K562 (cell line): ENCODE measurements around the gene BMP6. TPM values are rescaled to one million over a fixed set of nuclear protein-coding genes. Genes with fewer than 3 reads are reported as not detected.

Experiments
- ATAC-seq: fragments of 200-7000 bp; cut with Tn5 transposase; 3 replicates; pipeline ENCODE4 v1.9.1; 2020; ENCODE audit warnings: moderate library complexity
- BruUV-seq: library from RNA; stranded (reverse); fragments of 400-500 nt; replicated peaks from 2 replicates; lab custom pipeline; 2021; lab: Mats Ljungman, UMichigan
- CTCF ChIA-PET: fragments of 300-600 bp; formaldehyde crosslinking; extraction: SDS; loops from one replicate; lab custom pipeline; 2021; ENCODE audit warnings: low intra/inter-chr PET ratio; lab: Yijun Ruan, JAX
- POLR2A ChIA-PET: fragments of 300-600, 350-650 bp; sonication (Branson Sonifier 250); formaldehyde crosslinking; extraction: SDS; loops from one replicate; lab custom pipeline; 2021; ENCODE audit warnings: antibody characterized with exemption, inconsistent platforms; lab: Yijun Ruan, JAX
- DNase-seq, 4 experiments: peaks; one replicate each; pipeline versions ENCODE4 v3.0.0 to v3.0.0-alpha.2; 2011 to 2018; ENCODE audit warnings: low spot score in 3 of 4, mixed read lengths in 3 of 4; ENCODE audit errors: extremely low read depth in 1 of 4
- FAIRE-seq: peaks from 2 replicates; lab custom pipeline; 2011; peaks lifted over from hg19 to GRCh38; lab: Jason Lieb, UNC
- H2AFZ ChIP-seq: 2 replicates; pipeline ENCODE4 v1.6.0; 2011; ENCODE audit warnings: low read depth, low read length, control low read depth, inconsistent platforms
- H3K27ac ChIP-seq: fragments of 200-600 bp; 3 replicates; pipeline ENCODE4 v1.8.0; 2011; ENCODE audit warnings: low read depth, mild to moderate bottlenecking, control low read depth, inconsistent platforms, low read length, moderate library complexity, mixed read lengths; ENCODE audit errors: extremely low read depth
- H3K27me3 ChIP-seq, 2 experiments: fragments of 300-600 bp in 1 of 2; 2 replicates in 1 of 2; 3 replicates in 1 of 2; pipeline versions ENCODE4 v1.6.0 to v1.8.0; 2011; ENCODE audit warnings: inconsistent platforms in 2 of 2, low read length in 2 of 2, mild to moderate bottlenecking in 1 of 2, mixed read lengths in 1 of 2, moderate library complexity in 1 of 2; ENCODE audit not compliant: control insufficient read depth in 2 of 2, insufficient read depth in 2 of 2
- H3K36me3 ChIP-seq: fragments of 300-600 bp; 3 replicates; pipeline ENCODE4 v1.8.0; 2011; ENCODE audit warnings: mild to moderate bottlenecking, low read length, inconsistent platforms; ENCODE audit not compliant: control insufficient read depth, insufficient read depth
- H3K4me1 ChIP-seq, 2 experiments: fragments of 200-600 bp in 1 of 2; replicated peaks in 1 of 2; 2 replicates in 1 of 2; 3 replicates in 1 of 2; pipeline versions ENCODE4 v1.5.1 to v1.8.0; 2011; ENCODE audit warnings: inconsistent platforms in 2 of 2, low read length in 2 of 2, mild to moderate bottlenecking in 1 of 2, mixed read lengths in 1 of 2, moderate library complexity in 1 of 2; ENCODE audit not compliant: control insufficient read depth in 2 of 2, insufficient read depth in 2 of 2
- H3K4me2 ChIP-seq: 2 replicates; pipeline ENCODE4 v1.6.1; 2011; ENCODE audit warnings: low read length, control low read depth, inconsistent platforms, mixed read lengths; ENCODE audit not compliant: insufficient read depth
- H3K4me3 ChIP-seq: fragments of 200-600 bp; sonication (generic), shearing (Covaris generic); 2 replicates; pipeline ENCODE4 v1.5.1; 2016; ENCODE audit warnings: control low read depth, inconsistent platforms
- H3K79me2 ChIP-seq: fragments of 200-600 bp; 3 replicates; pipeline ENCODE4 v1.8.0; 2011; ENCODE audit warnings: low read length, inconsistent platforms; ENCODE audit not compliant: control insufficient read depth, insufficient read depth
- H3K9ac ChIP-seq, 2 experiments: 2 replicates each; pipeline versions ENCODE4 v1.6.0 to v1.6.1; 2011; ENCODE audit warnings: low read depth in 2 of 2, low read length in 2 of 2, control low read depth in 1 of 2, inconsistent platforms in 1 of 2, mild to moderate bottlenecking in 1 of 2, mixed read lengths in 1 of 2; ENCODE audit not compliant: insufficient read depth in 1 of 2
- H3K9me1 ChIP-seq: one replicate; pipeline ENCODE4 v1.6.0; 2011; ENCODE audit warnings: inconsistent platforms, mild to moderate bottlenecking, low read length, moderate library complexity; ENCODE audit not compliant: control insufficient read depth, insufficient read depth
- H3K9me3 ChIP-seq: replicated peaks from 2 replicates; pipeline ENCODE4 v1.5.1; 2011; ENCODE audit warnings: low read depth, low read length, inconsistent platforms; ENCODE audit not compliant: control insufficient read depth, insufficient read depth
- H4K20me1 ChIP-seq: replicated peaks from 2 replicates; pipeline ENCODE4 v1.6.1; 2011; ENCODE audit warnings: low read length, inconsistent platforms, mixed read lengths; ENCODE audit not compliant: control insufficient read depth, insufficient read depth
- BHLHE40 ChIP-seq: IDR thresholded peaks from 2 replicates; pipeline ENCODE4 v1.6.1; 2011; ENCODE audit warnings: low read length, improper control_type of control experiment
- ETV1 ChIP-seq: fragments of 450-650 bp; conservative IDR thresholded peaks from 2 replicates; pipeline ENCODE4 v1.6.1; 2016; ENCODE audit warnings: missing genetic modification characterization, control low read depth, low read depth, missing compliant biosample characterization
- FIP1L1 ChIP-seq: fragments of 200-400 bp; formaldehyde crosslinking; IDR thresholded peaks from 2 replicates; pipeline ENCODE4 v1.6.1; 2018; ENCODE audit warnings: mild to moderate bottlenecking, low read depth, low read length; ENCODE audit not compliant: poor library complexity, severe bottlenecking
- HNRNPLL ChIP-seq: fragments of 200-400 bp; formaldehyde crosslinking; IDR thresholded peaks from 2 replicates; pipeline ENCODE4 v1.6.1; 2017; ENCODE audit warnings: low read length, low read depth, mild to moderate bottlenecking; ENCODE audit not compliant: poor library complexity, severe bottlenecking
- KLF13 ChIP-seq: fragments of 450-650 bp; IDR thresholded peaks from 2 replicates; pipeline ENCODE4 v1.6.1; 2016; ENCODE audit warnings: missing genetic modification characterization, low read depth, mild to moderate bottlenecking, missing compliant biosample characterization, moderate library complexity, borderline replicate concordance
- MAZ ChIP-seq, 2 experiments: fragments of 450-650 bp in 1 of 2; sonication (generic) in 1 of 2; formaldehyde crosslinking; IDR thresholded peaks in 1 of 2; conservative IDR thresholded peaks in 1 of 2; 2 replicates each; pipeline versions ENCODE4 v1.4.0 to v1.5.0; 2020; ENCODE audit warnings: mild to moderate bottlenecking in 1 of 2, missing genetic modification reagents in 1 of 2
- MLLT1 ChIP-seq, 2 experiments: fragments of 450-650 bp; IDR thresholded peaks; 2 replicates each; pipeline ENCODE4 v1.6.1; 2016
- NFRKB ChIP-seq: fragments of 450-650 bp; IDR thresholded peaks from 2 replicates; pipeline ENCODE4 v1.6.1; 2016; ENCODE audit warnings: low read depth
- PHF20 ChIP-seq: fragments of 450-650 bp; IDR thresholded peaks from 2 replicates; pipeline ENCODE4 v1.6.1; 2018; ENCODE audit not compliant: partially characterized antibody
- RBFOX2 ChIP-seq: fragments of 200-400 bp; formaldehyde crosslinking; IDR thresholded peaks from 2 replicates; pipeline ENCODE4 v1.6.1; 2017; ENCODE audit warnings: low read depth, mild to moderate bottlenecking, low read length, moderate library complexity
- SMAD1 ChIP-seq: fragments of 150-350 bp; IDR thresholded peaks from 2 replicates; pipeline ENCODE4 v1.6.1; 2014; ENCODE audit warnings: low read length, low read depth; ENCODE audit not compliant: partially characterized antibody
- TBP ChIP-seq: optimal IDR thresholded peaks from 2 replicates; pipeline ENCODE3; 2011; ENCODE audit warnings: low read depth, low read length, improper control_type of control experiment
- TCF7L2 ChIP-seq: fragments of 150-350 bp; IDR thresholded peaks from 2 replicates; pipeline ENCODE4 v1.6.1; 2016; ENCODE audit warnings: low read depth, mild to moderate bottlenecking, low read length, moderate library complexity
- ZBTB33 ChIP-seq: sonication (generic); formaldehyde crosslinking; IDR thresholded peaks from 2 replicates; pipeline ENCODE4 v1.8.1; 2023; ENCODE audit warnings: mild to moderate bottlenecking, missing genetic modification reagents
- ZNF23 ChIP-seq: fragments of 250-450 bp; sonication (Bioruptor Pico); IDR thresholded peaks from 2 replicates; pipeline ENCODE4 v1.4.0; 2020; ENCODE audit warnings: mild to moderate bottlenecking
- ZNF324 ChIP-seq: fragments of 250-450 bp; sonication (Bioruptor Pico); IDR thresholded peaks from 2 replicates; pipeline ENCODE4 v1.4.0; 2020; ENCODE audit warnings: mild to moderate bottlenecking
- ZNF561 ChIP-seq: fragments of 450-650 bp; formaldehyde crosslinking; conservative IDR thresholded peaks from 2 replicates; pipeline ENCODE4 v1.4.0; 2020; ENCODE audit warnings: mild to moderate bottlenecking, moderate library complexity
- WGBS: fragments of 100-300 bp; shearing (Covaris generic); methylation state at CpG from one replicate; pipeline ENCODE4 v1.1.6; 2016; ENCODE audit warnings: low coverage, mixed read lengths; ENCODE audit not compliant: insufficient coverage; ENCODE audit errors: missing lambda C conversion rate; 5-methylcytosine and 5-hydroxymethylcytosine counted together
- in situ Hi-C: fragments of 300-500 bp; cut with MboI; formaldehyde crosslinking; loops from 4 replicates; pipeline ENCODE4 v1.15.0; 2018; ENCODE audit warnings: inconsistent platforms, mixed read lengths
- intact Hi-C: fragments of 100-400 bp; cut with micrococcal nuclease; formaldehyde crosslinking; loops from 2 replicates; pipeline ENCODE4 v1.14.2; 2022
- polyA plus RNA-seq, 8 experiments: library from polyadenylated mRNA; depleted of rRNA in 4 of 8; stranded (reverse) in 5 of 8; unstranded in 3 of 8; fragments of >200 nt; fragmentation: Nextera tagmentation in 2 of 8; fragmentation: Illumina TruSeq in 1 of 8; extraction: Ambion mirVana in 2 of 8; extraction: Trizol in 1 of 8; gene quantifications; 2 replicates each; pipeline versions ENCODE4 v1.2.1 to v1.2.3, GENCODE V29; 2011 to 2014; ENCODE audit warnings: inconsistent platforms in 1 of 8, missing spikeins in 1 of 8
- total RNA-seq, 7 experiments: library from RNA; depleted of rRNA in 6 of 7; stranded (reverse); fragments of >200 nt in 6 of 7; fragmentation: Illumina TruSeq in 2 of 7; extraction: Trizol in 2 of 7; gene quantifications; 2 replicates each; pipeline versions ENCODE4 v1.2.1 to v1.2.3, GENCODE V29; 2011 to 2021; ENCODE audit warnings: low replicate concordance in 1 of 7
- TF ChIP-seq, protein P1 (sequence below), 2 experiments: IDR thresholded peaks; 2 replicates each; pipeline ENCODE4 v1.6.1; 2011; ENCODE audit warnings: borderline replicate concordance in 1 of 2, control low read depth in 1 of 2, low read depth in 1 of 2, low read length in 1 of 2, mild to moderate bottlenecking in 1 of 2, mixed read lengths in 1 of 2, moderate library complexity in 1 of 2; ENCODE audit not compliant: insufficient read depth in 1 of 2, insufficient read length in 1 of 2, poor library complexity in 1 of 2, severe bottlenecking in 1 of 2; ENCODE audit errors: extremely low read depth in 1 of 2

Gene BMP6
- total and polyA plus RNA-seq, 9 of the 15 experiments (the other 6 are each of a cell fraction or from before 2014, with no cell fraction given), result 0.01 to 0.13 (median 0.06) TPM; not detected in 3

DNA sequence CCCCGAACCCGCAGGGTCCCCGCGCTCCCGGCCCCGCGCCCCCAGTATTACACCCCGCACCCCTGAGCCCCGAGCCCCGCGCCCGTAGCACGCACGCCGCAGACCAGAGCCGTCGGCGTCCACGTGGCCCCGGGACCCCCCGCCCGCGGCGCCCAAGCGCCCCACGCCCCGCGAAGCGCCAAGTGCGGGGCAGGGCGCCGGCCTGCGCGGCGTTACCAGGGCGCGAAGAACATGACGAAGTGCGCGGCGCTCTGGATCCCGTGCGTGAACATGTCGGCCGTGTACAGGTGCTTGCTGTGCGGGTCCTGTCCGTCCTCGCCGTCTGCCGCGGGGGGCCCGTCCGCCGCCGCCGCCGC, 184.4 kb downstream of the BMP6 start:
- Histone ChIP-seq H3K4me1 (peaks cover 28 to 50% of the 10 kb centered on the region in 2 experiments), H3K79me2 (peaks cover 48% of the 10 kb centered on the region), H3K9ac (peak overlapping the region; percentile 81 to 93; a peak in 3 of 4 replicates), H3K27ac (peak overlapping the region; percentile 77; the same call in 2 of the 3 replicates), H3K27me3 (peaks cover 8 to 20% of the 10 kb centered on the region in 2 experiments; a peak in 3 of 5 replicates), H3K36me3 (peaks cover 27% of the 10 kb centered on the region; the same call in 2 of the 3 replicates), H3K9me1 (peaks cover 5% of the 10 kb centered on the region), H4K20me1 (peaks cover 28% of the 10 kb centered on the region), H2AFZ (peak overlapping the region; percentile 46; the same call in 1 of the 2 replicates), H3K9me3 (no peaks in the 10 kb centered on the region), H3K4me2 (peak overlapping the region; percentile 84; the same call in 1 of the 2 replicates), H3K4me3 (peak overlapping the region; percentile 75)
- in situ Hi-C loops (no loop called here), intact Hi-C loops (loop anchor here (5.0 kb wide), 2 partner anchors 67 to 152 kb away; partner anchors contain the start of gene BLOC1S5)
- CTCF ChIA-PET, result no interaction called here
- POLR2A ChIA-PET, result interaction anchor here (0.7 to 4.5 kb wide), 4 partner anchors 10 to 520 kb away, joined by 3 to 29 read pairs (median 3); partner anchors contain the start of gene BLOC1S5
- DNase-seq, result peak in 2 of 4 experiments; percentile 73 to 76
- no peak for FAIRE-seq
- ATAC-seq, result peak; percentile 7
- WGBS, result under 1% methylated on average over 27 of the region's 57 CpGs
- BruUV-seq, result no TSS peak
- TF ChIP-seq FIP1L1 (no peak), ETV1 (no peak), KLF13 (tag) (no peak), HNRNPLL (no peak), TCF7L2 (no peak), BHLHE40 (0 out of 2 replicates have a peak, but pooled peaks have one; percentile 23), PHF20 (no peak), ZNF561 (CRISPR knock-in tag) (no peak), SMAD1 (no peak), MAZ (CRISPR knock-in tag; conservative IDR thresholded peaks at IDR 0.05 in 1 of 2, IDR thresholded peaks at IDR 0.05 in 1 of 2) (no peak), MLLT1 (IDR thresholded peaks at IDR 0.05) (no peak), ZNF23 (CRISPR knock-in tag) (no peak), ZNF324 (CRISPR knock-in tag) (no peak), TBP (peak; percentile 12), RBFOX2 (peak; percentile 66), ZBTB33 (CRISPR knock-in tag) (no peak), NFRKB (no peak)
- TF ChIP-seq, protein P1, sequence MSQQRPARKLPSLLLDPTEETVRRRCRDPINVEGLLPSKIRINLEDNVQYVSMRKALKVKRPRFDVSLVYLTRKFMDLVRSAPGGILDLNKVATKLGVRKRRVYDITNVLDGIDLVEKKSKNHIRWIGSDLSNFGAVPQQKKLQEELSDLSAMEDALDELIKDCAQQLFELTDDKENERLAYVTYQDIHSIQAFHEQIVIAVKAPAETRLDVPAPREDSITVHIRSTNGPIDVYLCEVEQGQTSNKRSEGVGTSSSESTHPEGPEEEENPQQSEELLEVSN (IDR thresholded peaks at IDR 0.05; ENCODE audit: borderline replicate concordance in 1 of 2, extremely low read depth in 1 of 2, insufficient read depth in 1 of 2, insufficient read length in 1 of 2, low read depth in 1 of 2, low read length in 1 of 2, poor library complexity in 1 of 2, severe bottlenecking in 1 of 2), result peak in 1 of 2 experiments; percentile 26
